NCI-H82 (cell line): Measurements from ENCODE around the gene NRARP.
"Not testable (repeated sequence)": the region's sequence is repeated elsewhere in the genome, so short reads cannot be mapped to it uniquely, and the experiment has no call there.

Source experiments
- DNase-seq: peaks from one replicate; lab custom pipeline; 2025; lab: John Stamatoyannopoulos, UW

The NRARP gene, protein sequence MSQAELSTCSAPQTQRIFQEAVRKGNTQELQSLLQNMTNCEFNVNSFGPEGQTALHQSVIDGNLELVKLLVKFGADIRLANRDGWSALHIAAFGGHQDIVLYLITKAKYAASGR

GRCh38 chr9:137302118-137302448, at the start of gene NRARP:
NRARP (minus strand) TSS chr9:137302271; CDS start chr9:137301928, 343 bp downstream.
- DNase-seq, result peak; percentile 93

GRCh38 chr9:137350696-137351584, 48.9 kb upstream of the NRARP start:
- DNase-seq, result no peak

- DNase-seq, result no peak
Observed at GRCh38 chr9:137349471-137350033, 47.5 kb upstream of the NRARP start.

GRCh38 chr9:137348769-137349470, 46.8 kb upstream of the NRARP start:
- DNase-seq, result no peak

- DNase-seq, result no peak
Observed at GRCh38 chr9:137347928-137348327, 45.9 kb upstream of the NRARP start.

- DNase-seq, result no peak
Observed at GRCh38 chr9:137342482-137342881, 40.4 kb upstream of the NRARP start.

DNA sequence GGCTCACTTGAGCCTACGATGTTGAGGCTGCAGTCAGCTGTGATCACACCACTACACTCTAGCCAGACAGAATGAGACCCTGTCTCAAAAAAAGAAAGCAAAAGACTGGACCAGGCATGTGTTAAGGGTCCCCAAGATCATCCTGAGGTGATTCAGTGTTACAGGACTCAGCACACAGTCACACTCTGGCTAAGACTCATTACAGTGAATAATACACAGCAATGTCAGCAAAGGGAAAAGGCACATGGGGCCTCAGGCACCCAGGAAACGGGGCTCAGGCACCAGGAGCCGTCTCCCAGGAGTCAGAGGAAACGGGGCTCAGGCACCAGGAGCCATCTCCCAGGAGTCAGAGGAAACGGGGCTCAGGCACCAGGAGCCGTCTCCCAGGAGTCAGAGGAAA, 39.2 kb upstream of the NRARP start:
- no peak for DNase-seq

GRCh38 chr9:137339908-137340462, 37.9 kb upstream of the NRARP start:
- not testable (repeated sequence) for DNase-seq

- no peak for DNase-seq
Observed at GRCh38 chr9:137339045-137339907, 37.2 kb upstream of the NRARP start.

DNA sequence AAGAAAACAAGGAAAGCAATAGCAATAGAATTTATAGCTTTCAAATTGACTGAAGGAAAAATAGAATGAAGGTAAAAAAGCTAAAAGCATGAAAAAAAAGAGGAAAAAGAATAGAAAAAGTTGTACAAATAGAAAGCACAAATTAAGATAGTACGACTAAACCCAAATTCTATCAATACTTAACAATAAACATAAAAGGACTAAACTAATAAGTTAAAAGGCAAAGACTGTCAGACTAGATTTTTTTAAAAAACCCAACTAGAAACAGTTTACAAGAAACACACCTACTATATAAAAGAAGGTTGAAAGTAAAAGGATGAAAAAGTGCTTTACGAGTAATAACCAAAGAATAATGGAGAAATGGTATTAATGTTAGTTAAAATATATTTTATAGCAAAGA, 34.7 kb upstream of the NRARP start:
- no peak for DNase-seq

GRCh38 chr9:137333016-137333671, 31.1 kb upstream of the NRARP start:
- DNase-seq, result no peak

DNA sequence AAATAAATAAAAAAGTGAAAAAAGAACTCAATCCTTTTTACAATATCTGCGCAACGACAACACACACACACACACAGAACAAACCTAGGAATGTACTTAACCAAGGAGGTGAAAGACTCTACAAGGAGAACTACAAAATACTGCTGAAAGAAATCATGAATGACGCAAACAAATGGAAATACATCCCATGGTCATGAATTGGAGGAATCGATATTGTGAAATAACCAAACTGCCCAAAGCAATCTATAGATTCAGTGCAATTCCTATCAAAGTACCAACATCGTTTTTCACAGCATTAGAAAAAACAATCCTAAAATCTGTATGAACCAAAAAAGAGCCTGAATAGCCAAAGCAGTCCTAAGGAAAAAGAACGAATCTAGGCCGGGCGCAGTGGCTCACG, 29.9 kb upstream of the NRARP start:
- DNase-seq, result no peak

DNA sequence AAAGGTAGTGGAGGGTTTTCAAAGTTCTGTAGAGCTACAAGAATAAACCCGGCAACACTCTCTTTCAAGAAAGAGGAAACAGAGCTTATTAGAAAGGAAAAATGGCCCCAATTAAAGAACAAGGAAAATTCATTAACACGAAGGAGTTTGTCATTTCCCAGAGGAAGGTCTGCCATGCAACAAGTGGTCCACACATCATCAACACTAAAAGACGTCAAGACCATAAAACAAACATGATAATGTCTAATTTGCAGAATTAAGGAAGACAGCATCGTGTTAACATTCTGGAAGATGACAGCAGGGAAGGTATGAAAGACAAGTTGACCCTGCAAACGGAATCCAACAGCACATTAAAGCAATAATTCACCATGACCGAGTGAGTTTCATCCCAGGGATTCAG, 28.6 kb upstream of the NRARP start:
- no peak for DNase-seq

- not testable (repeated sequence) for DNase-seq
Observed at GRCh38 chr9:137329590-137329989, 27.5 kb upstream of the NRARP start.

DNA sequence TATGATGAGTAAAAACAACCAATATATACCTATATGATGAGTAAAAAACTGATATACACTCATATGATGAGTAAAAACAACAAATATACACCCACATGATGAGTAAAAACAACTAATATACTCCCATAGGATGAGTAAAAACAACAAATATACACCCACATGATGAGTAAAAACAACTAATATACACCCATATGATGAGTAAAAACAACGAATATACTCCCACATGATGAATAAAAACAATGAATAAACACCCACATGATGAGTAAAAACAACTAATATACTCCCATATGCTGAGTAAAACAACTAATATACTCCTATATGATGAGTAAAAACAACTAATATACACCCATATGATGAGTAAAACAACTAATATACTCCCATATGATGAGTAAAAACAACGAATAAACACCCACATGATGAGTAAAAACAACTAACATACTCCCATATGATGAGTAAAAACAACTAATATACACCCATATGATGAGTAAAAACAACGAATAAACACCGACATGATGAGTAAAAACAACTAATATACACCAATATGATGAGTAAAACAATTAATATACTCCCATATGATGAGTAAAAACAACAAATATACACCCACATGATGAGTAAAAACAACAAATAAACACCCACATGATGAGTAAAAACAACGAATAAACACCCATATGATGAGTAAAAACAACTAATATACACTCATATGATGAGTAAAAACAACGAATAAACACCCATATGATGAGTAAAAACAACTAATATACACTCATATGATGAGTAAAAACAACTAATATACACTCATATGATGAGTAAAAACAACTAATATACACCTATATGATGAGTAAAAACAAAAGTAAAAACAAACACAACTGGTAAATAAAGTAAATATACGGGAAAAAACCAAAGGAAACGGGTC, 25.8 kb upstream of the NRARP start:
- not testable (repeated sequence) for DNase-seq

DNA sequence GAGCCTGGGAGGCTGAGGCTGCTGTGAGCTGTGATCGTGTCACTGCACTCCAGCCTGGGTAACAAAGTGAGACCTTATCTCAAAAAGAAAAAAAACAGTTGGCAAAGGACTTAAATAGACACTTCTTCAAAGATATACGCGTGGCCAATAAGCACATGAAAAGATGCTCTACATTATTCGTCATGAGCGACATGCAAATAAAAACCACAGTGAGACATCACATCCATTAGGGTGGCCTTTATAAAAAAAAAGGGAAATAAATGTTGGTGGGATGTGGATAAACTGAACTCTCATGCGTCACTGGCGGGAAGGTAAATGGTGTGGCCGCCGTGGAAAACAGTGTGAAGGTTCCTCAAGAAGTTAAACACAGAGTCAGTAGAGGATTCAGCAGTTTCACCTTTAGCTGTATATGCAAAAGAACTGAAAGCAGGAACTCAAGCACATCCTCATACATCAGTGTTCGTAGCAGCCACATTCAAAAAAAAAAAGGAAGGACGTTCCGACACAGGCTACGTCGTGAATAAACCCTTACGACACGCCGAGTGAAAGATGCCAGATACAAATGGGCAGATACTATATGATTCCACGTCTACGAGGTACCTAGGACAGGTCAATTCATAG, 24.5 kb upstream of the NRARP start:
- no peak for DNase-seq

DNA sequence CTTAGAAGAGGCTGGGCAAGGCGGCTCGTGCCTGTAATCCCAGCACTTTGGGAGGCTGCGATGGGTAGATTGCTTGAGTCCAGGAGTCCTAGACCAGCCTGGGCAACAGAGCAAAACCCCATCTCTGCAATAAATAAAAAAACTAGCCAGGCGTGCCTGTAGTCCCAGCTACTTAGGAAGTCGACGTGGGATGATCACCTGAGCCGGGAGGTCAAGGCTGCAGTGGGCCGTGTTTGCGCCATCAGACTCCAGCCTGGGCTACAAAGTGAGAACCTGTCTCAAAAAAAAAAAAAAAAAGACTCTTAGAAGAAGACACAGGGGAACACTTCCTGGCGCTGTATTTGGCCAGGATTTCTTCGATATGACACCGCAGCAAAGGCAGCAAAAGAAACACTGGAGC, 23.7 kb upstream of the NRARP start:
- DNase-seq, result no peak

GRCh38 chr9:137325124-137325523, 23.1 kb upstream of the NRARP start:
- DNase-seq, result no peak

DNA sequence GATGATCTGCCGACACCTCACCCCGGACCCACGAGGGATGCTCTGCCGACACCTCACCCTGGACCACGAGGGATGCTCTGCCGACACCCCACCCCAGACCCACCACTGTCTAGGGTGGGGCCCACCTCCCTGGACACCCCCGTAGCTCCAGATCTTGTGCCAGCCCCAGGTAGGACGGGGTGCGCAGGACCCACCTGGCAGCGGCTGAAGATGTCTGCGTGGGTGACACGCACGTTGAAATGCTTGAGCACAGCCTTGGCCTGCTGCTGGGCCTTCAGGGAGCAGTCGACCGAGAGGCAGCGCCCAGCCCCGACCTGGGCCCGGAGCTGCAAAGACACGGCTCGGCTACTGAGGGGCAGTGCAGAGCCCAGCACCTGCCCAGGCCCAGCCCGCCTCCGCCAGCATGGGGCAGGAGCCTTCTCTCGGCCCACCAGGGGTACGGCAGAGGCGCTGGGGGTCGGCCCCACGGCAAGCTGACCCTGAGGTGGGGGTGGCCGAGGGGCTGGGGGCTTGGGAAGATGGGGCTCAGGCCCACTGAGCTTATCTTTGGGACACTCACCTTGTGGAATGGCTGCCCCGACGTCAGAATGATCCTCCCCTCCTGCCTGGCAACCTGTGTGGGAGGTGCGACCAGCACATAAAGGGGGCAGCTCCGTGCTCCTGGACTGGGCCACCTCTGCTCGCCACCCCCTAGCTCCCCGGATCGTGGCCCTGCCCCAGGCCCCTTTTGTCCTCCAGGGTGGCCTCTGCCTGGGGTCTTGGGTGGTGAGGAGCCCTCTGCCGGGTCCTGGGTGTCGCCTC, 21.7 kb upstream of the NRARP start:
- no peak for DNase-seq
